HCT116 (cell line): ENCODE data around the gene ARHGEF1. TPM values are rescaled to one million over a fixed set of nuclear protein-coding genes. Genes with fewer than 3 reads are reported as not detected.

ENCODE experiments used
- ATAC-seq: fragments of 200-7000 bp; cut with Tn5 transposase; 2 replicates; pipeline ENCODE4 v1.9.1; 2020; ENCODE audit warnings: mild to moderate bottlenecking, moderate library complexity
- BruUV-seq: library from RNA; stranded (reverse); fragments of 400-500 nt; replicated peaks from 2 replicates; lab custom pipeline; 2021; lab: Mats Ljungman, UMichigan
- CTCF ChIA-PET: fragments of 300-600 bp; sonication (Branson Sonifier 250); formaldehyde crosslinking; loops from one replicate; lab custom pipeline; 2021; ENCODE audit warnings: antibody characterized with exemption; lab: Charles Lee
- POLR2A ChIA-PET: fragments of 300-600, 350-600 bp; sonication (Branson Sonifier 250); formaldehyde crosslinking; loops from one replicate; lab custom pipeline; 2021; ENCODE audit warnings: antibody characterized with exemption; lab: Charles Lee
- RAD21 ChIA-PET, 2 experiments: fragments of 300-600 bp; sonication (Branson Sonifier 250); formaldehyde crosslinking; loops; one replicate each; lab custom pipeline; 2023; ENCODE audit warnings: low total read pairs in 2 of 2; ENCODE audit not compliant: uncharacterized antibody in 2 of 2, unreplicated experiment in 2 of 2, low non-redundant PET in 1 of 2; lab: Charles Lee
- DNase-seq: peaks from one replicate; pipeline ENCODE4 v3.0.0-alpha.2; 2010; ENCODE audit warnings: low read depth, low spot score
- H2AFZ ChIP-seq: fragments of 200-600 bp; shearing (Covaris generic), sonication (generic); 2 replicates; pipeline ENCODE4 v1.6.1; 2017; ENCODE audit warnings: low read depth, mixed run types, mixed read lengths, antibody characterized with exemption, low read length; ENCODE audit not compliant: poor library complexity, severe bottlenecking
- H3K27ac ChIP-seq: 2 replicates; pipeline ENCODE4 v1.5.1; 2012; ENCODE audit warnings: low read depth, low read length
- H3K27me3 ChIP-seq: fragments of 200-600 bp; sonication (generic); 2 replicates; pipeline ENCODE4 v1.6.1; 2016; ENCODE audit warnings: mixed run types, low read length, mixed read lengths; ENCODE audit not compliant: insufficient read depth
- H3K36me3 ChIP-seq, 2 experiments: fragments of 200-500 bp in 1 of 2; fragments of 200-600 bp in 1 of 2; sonication (Bioruptor generic) in 1 of 2; sonication (generic) in 1 of 2; 2 replicates each; pipeline versions ENCODE4 v1.5.1 to v1.6.1; 2014 to 2016; ENCODE audit warnings: low read length in 2 of 2, inconsistent platforms in 1 of 2, mixed read lengths in 1 of 2, mixed run types in 1 of 2; ENCODE audit not compliant: insufficient read depth in 2 of 2, control insufficient read depth in 1 of 2
- H3K4me1 ChIP-seq, 2 experiments: fragments of 200-600 bp in 1 of 2; sonication (generic) in 1 of 2; 2 replicates each; pipeline versions ENCODE4 v1.5.1 to v1.6.1; 2012 to 2017; ENCODE audit warnings: low read length in 2 of 2, inconsistent platforms in 1 of 2, mild to moderate bottlenecking in 1 of 2, mixed read lengths in 1 of 2, mixed run types in 1 of 2, moderate library complexity in 1 of 2; ENCODE audit not compliant: insufficient read depth in 2 of 2, control insufficient read depth in 1 of 2
- H3K4me2 ChIP-seq: fragments of 200-600 bp; sonication (generic); 2 replicates; pipeline ENCODE4 v1.6.1; 2017; ENCODE audit warnings: mixed run types, low read length, mixed read lengths
- H3K4me3 ChIP-seq, 2 experiments: fragments of 200-600 bp in 1 of 2; sonication (generic) in 1 of 2; replicated peaks in 1 of 2; 2 replicates each; pipeline ENCODE4 v1.5.1; 2011 to 2016; ENCODE audit warnings: low read length in 2 of 2, control low read depth in 1 of 2, low read depth in 1 of 2, mild to moderate bottlenecking in 1 of 2, mixed read lengths in 1 of 2, mixed run types in 1 of 2
- H3K79me2 ChIP-seq: fragments of 200-600 bp; sonication (generic); 2 replicates; pipeline ENCODE4 v1.6.1; 2017; ENCODE audit warnings: mild to moderate bottlenecking, mixed run types, low read length, moderate library complexity, mixed read lengths; ENCODE audit not compliant: insufficient read depth
- H3K9ac ChIP-seq: fragments of 200-600 bp; sonication (generic); 2 replicates; pipeline ENCODE4 v1.6.1; 2016; ENCODE audit warnings: low read length, mixed read lengths
- H3K9me2 ChIP-seq: fragments of 200-600 bp; sonication (generic), shearing (Covaris generic); 2 replicates; pipeline ENCODE4 v1.6.1; 2017; ENCODE audit warnings: mixed run types, mild to moderate bottlenecking, moderate library complexity; ENCODE audit not compliant: insufficient read depth
- H3K9me3 ChIP-seq, 2 experiments: fragments of 200-500 bp in 1 of 2; fragments of 200-600 bp in 1 of 2; sonication (Bioruptor generic) in 1 of 2; sonication (generic) in 1 of 2; 2 replicates each; pipeline ENCODE4 v1.6.1; 2014 to 2017; ENCODE audit warnings: low read length in 2 of 2, mixed read lengths in 2 of 2, inconsistent platforms in 1 of 2, low read depth in 1 of 2, mild to moderate bottlenecking in 1 of 2, mixed run types in 1 of 2, moderate library complexity in 1 of 2; ENCODE audit not compliant: control insufficient read depth in 1 of 2, insufficient read depth in 1 of 2
- H4K20me1 ChIP-seq: fragments of 200-600 bp; sonication (generic), shearing (Covaris generic); 2 replicates; pipeline ENCODE4 v1.6.1; 2017; ENCODE audit warnings: mixed run types, mild to moderate bottlenecking, moderate library complexity; ENCODE audit not compliant: insufficient read depth
- ATF3 ChIP-seq: IDR thresholded peaks from 2 replicates; pipeline ENCODE4 v1.6.1; 2012
- CEBPB ChIP-seq: IDR thresholded peaks from 2 replicates; pipeline ENCODE4 v1.6.1; 2012; ENCODE audit warnings: low read depth
- EGR1 ChIP-seq: IDR thresholded peaks from 2 replicates; pipeline ENCODE4 v1.6.1; 2012; ENCODE audit warnings: low read depth
- ELF1 ChIP-seq: IDR thresholded peaks from 2 replicates; pipeline ENCODE4 v1.6.1; 2012; ENCODE audit warnings: low read depth, borderline replicate concordance
- FOSL1 ChIP-seq: IDR thresholded peaks from 2 replicates; pipeline ENCODE4 v1.6.1; 2012; ENCODE audit warnings: low read depth
- RAD21 ChIP-seq: IDR thresholded peaks from 2 replicates; pipeline ENCODE4 v1.6.1; 2012; ENCODE audit warnings: low read depth, mild to moderate bottlenecking
- SRF ChIP-seq: IDR thresholded peaks from 2 replicates; pipeline ENCODE4 v1.6.1; 2012; ENCODE audit warnings: low read depth
- TCF7L2 ChIP-seq: IDR thresholded peaks from 2 replicates; pipeline ENCODE4 v1.7.0; 2011; ENCODE audit warnings: borderline replicate concordance, inconsistent platforms; ENCODE audit not compliant: insufficient read depth, insufficient read length; ENCODE audit errors: extremely low read depth
- ZNF274 ChIP-seq: fragments of 200-500 bp; sonication (Bioruptor generic); IDR thresholded peaks from 2 replicates; pipeline ENCODE4 v1.6.1; 2014; ENCODE audit warnings: mild to moderate bottlenecking, low read depth, low read length, inconsistent platforms
- intact Hi-C: fragments of 100-400 bp; cut with micrococcal nuclease; formaldehyde crosslinking; loops from 2 replicates; pipeline ENCODE4 v1.10.0; 2022
- total RNA-seq: library from RNA; stranded (reverse); gene quantifications from one replicate; pipeline ENCODE4 v1.2.1, GENCODE V29; 2021; ENCODE audit not compliant: unreplicated experiment
- TF ChIP-seq, protein P1 (sequence below): IDR thresholded peaks from 2 replicates; pipeline ENCODE4 v1.6.1; 2012; ENCODE audit warnings: low read depth

Gene ARHGEF1
- total RNA-seq, 1 experiment from 2014 or later = 110 TPM

GRCh38 chr19:41880329-41880708 lies 2.7 kb upstream of the ARHGEF1 start:
- Histone ChIP-seq H3K79me2 (peaks cover 18% of the 10 kb centered on the region), H3K9me3 (no peaks in the 10 kb centered on the region), H3K27me3 (no peaks in the 10 kb centered on the region), H3K4me2 (no peak overlapping the region), H3K9me2 (no peaks in the 10 kb centered on the region), H4K20me1 (no peaks in the 10 kb centered on the region), H3K36me3 (no peaks in the 10 kb centered on the region), H3K4me3 (no peak overlapping the region), H3K27ac (no peak overlapping the region), H3K4me1 (peaks cover 6 to 20% of the 10 kb centered on the region in 2 experiments; a peak in 3 of 4 replicates), H2AFZ (no peak overlapping the region), H3K9ac (no peak overlapping the region)
- ChIA-PET CTCF (no interaction called here), RAD21 (no interaction called here), POLR2A (interaction anchor here (0.7 kb wide), 1 partner anchor 14 kb away, joined by 3 read pairs; no protein-coding TSS in a partner anchor)
- BruUV-seq = no TSS peak
- ATAC-seq (no peak), DNase-seq (no peak)
- intact Hi-C loops = loop anchor here (5.0 kb wide), 1 partner anchor 47 kb away; the partner anchor contains the start of gene ERFL
- TF ChIP-seq ATF3 (no peak), ELF1 (no peak), FOSL1 (no peak), SRF (no peak), EGR1 (no peak), CEBPB (no peak), RAD21 (no peak), TCF7L2 (no peak), ZNF274 (no peak)
- TF ChIP-seq, protein P1, sequence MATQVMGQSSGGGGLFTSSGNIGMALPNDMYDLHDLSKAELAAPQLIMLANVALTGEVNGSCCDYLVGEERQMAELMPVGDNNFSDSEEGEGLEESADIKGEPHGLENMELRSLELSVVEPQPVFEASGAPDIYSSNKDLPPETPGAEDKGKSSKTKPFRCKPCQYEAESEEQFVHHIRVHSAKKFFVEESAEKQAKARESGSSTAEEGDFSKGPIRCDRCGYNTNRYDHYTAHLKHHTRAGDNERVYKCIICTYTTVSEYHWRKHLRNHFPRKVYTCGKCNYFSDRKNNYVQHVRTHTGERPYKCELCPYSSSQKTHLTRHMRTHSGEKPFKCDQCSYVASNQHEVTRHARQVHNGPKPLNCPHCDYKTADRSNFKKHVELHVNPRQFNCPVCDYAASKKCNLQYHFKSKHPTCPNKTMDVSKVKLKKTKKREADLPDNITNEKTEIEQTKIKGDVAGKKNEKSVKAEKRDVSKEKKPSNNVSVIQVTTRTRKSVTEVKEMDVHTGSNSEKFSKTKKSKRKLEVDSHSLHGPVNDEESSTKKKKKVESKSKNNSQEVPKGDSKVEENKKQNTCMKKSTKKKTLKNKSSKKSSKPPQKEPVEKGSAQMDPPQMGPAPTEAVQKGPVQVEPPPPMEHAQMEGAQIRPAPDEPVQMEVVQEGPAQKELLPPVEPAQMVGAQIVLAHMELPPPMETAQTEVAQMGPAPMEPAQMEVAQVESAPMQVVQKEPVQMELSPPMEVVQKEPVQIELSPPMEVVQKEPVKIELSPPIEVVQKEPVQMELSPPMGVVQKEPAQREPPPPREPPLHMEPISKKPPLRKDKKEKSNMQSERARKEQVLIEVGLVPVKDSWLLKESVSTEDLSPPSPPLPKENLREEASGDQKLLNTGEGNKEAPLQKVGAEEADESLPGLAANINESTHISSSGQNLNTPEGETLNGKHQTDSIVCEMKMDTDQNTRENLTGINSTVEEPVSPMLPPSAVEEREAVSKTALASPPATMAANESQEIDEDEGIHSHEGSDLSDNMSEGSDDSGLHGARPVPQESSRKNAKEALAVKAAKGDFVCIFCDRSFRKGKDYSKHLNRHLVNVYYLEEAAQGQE = no peak
